Activated B cell treated with CpG ODN at 0.5 μM for 24 hours (primary cell): ENCODE measurements around the gene PRKN. TPM values are rescaled to one million over a fixed set of nuclear protein-coding genes. Genes with fewer than 3 reads are reported as not detected.

ENCODE experiments used
- ATAC-seq: fragments of 200-7000 bp; cut with Tn5 transposase; one replicate; pipeline ENCODE4 v1.10.0; 2021; ENCODE audit warnings: low read depth, mild to moderate bottlenecking, moderate library complexity
- CTCF ChIA-PET: fragments of 350-600 bp; sonication (Branson Sonifier 250); formaldehyde crosslinking; loops from one replicate; lab custom pipeline; 2021; ENCODE audit warnings: antibody characterized with exemption; lab: Charles Lee
- POLR2A ChIA-PET: fragments of 350-600 bp; sonication (Branson Sonifier 250); formaldehyde crosslinking; loops from one replicate; lab custom pipeline; 2021; ENCODE audit warnings: antibody characterized with exemption; lab: Charles Lee
- DNase-seq: peaks from one replicate; pipeline ENCODE4 v3.0.0; 2022
- H3K27ac Mint-ChIP-seq: one replicate; pipeline ENCODE4 v1.8.0; 2020; ENCODE audit warnings: mixed read lengths
- H3K27me3 Mint-ChIP-seq: one replicate; pipeline ENCODE4 v1.8.0; 2021; ENCODE audit warnings: mixed read lengths
- H3K36me3 Mint-ChIP-seq: one replicate; pipeline ENCODE4 v1.8.0; 2021; ENCODE audit warnings: low read depth, mixed read lengths
- H3K4me1 Mint-ChIP-seq: one replicate; pipeline ENCODE4 v1.8.0; 2021; ENCODE audit warnings: mixed read lengths
- H3K4me3 Mint-ChIP-seq: one replicate; pipeline ENCODE4 v1.8.0; 2020; ENCODE audit warnings: mild to moderate bottlenecking, mixed read lengths
- H3K9me3 Mint-ChIP-seq: one replicate; pipeline ENCODE4 v1.8.0; 2020; ENCODE audit warnings: mixed read lengths
- intact Hi-C: fragments of 100-400 bp; cut with micrococcal nuclease; formaldehyde crosslinking; loops from one replicate; pipeline ENCODE4 v1.15.1; 2024
- total RNA-seq: library from RNA; stranded (reverse); gene quantifications from 2 replicates; pipeline ENCODE4 v1.2.3, GENCODE V29; 2022
- TF ChIP-seq, protein P1 (sequence below): fragments of 200-600 bp; IDR thresholded peaks from one replicate; pipeline ENCODE4 v1.8.0; 2022; ENCODE audit warnings: antibody characterized with exemption, mild to moderate bottlenecking

Gene PRKN
- total RNA-seq, 1 donor from 2014 or later, result 2.3 TPM

DNA sequence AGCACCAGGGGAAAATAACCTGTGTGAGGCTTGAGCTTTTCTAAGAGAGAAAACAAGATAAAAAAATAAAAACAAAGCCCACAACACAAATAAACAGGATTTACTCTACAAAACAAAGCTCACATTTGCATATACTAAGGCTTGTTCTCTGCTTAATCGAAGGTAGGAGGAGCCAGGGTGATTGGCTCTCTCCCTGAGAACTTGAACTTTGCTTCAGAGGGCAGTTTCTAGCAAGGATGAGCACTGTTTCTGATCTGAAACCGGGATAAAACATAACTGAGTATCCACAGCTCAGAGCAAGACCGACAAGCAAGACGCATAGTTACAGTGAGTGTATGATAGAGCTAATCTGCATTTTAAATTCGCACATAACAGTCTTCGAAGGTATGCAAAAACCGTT, 200.6 kb downstream of the PRKN start:
- intact Hi-C loops, result no loop called here
- no peaks in the 10 kb centered on the region for H3K4me1 Mint-ChIP-seq

DNA sequence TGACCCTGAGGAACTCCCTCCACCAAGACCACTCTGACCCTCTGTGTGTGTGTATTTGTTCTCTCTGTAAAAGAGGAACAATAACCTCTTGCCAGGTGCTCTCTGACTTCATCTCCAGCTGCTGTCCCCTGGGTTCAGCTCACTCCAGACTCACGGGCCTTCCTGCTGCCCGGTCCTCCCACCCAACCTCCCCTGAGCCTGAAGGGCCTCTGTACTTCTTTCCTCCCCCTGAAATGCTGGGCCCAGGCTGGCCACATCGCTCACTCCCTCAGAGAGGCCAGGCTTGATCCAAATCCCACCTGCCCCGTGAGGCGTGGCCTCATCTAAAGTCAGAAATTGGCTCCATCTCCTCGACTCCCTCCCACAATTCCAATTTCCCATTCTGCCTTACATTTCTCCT, 202.4 kb downstream of the PRKN start:
- intact Hi-C loops, result no loop called here

More for the DNA sequence above, 200.6 kb downstream of the PRKN start:
- H3K27ac Mint-ChIP-seq, result no peak overlapping the region
- ATAC-seq, result no peak
- H3K4me3 Mint-ChIP-seq, result no peak overlapping the region
- no peaks in the 10 kb centered on the region for H3K36me3 Mint-ChIP-seq
- H3K27me3 Mint-ChIP-seq, result no peaks in the 10 kb centered on the region
- DNase-seq, result no peak
- TF ChIP-seq, protein P1, sequence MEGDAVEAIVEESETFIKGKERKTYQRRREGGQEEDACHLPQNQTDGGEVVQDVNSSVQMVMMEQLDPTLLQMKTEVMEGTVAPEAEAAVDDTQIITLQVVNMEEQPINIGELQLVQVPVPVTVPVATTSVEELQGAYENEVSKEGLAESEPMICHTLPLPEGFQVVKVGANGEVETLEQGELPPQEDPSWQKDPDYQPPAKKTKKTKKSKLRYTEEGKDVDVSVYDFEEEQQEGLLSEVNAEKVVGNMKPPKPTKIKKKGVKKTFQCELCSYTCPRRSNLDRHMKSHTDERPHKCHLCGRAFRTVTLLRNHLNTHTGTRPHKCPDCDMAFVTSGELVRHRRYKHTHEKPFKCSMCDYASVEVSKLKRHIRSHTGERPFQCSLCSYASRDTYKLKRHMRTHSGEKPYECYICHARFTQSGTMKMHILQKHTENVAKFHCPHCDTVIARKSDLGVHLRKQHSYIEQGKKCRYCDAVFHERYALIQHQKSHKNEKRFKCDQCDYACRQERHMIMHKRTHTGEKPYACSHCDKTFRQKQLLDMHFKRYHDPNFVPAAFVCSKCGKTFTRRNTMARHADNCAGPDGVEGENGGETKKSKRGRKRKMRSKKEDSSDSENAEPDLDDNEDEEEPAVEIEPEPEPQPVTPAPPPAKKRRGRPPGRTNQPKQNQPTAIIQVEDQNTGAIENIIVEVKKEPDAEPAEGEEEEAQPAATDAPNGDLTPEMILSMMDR, result no peak
- peaks cover 4% of the 10 kb centered on the region for H3K9me3 Mint-ChIP-seq
- ChIA-PET POLR2A (no interaction called here), CTCF (no interaction called here)

DNA sequence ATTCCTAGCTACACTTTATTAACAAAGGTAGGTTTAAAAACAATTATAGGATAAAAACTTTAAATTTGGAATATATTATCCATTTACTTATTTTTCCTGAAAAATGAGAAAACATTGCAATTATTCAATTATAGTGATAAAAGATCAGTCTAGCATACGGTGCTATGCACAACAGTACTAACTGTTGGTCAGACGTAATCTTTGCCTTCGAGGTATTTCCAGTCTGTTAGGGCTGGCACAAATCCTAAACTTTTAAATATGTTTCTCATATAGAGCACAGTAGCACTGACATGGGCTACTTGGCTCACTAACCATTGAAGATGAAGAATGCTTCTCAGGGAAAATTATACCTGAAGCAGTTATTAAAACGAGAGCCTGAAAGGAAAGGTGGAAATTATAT, 214.8 kb downstream of the PRKN start:
- ChIA-PET CTCF (no interaction called here), POLR2A (no interaction called here)
- intact Hi-C loops, result no loop called here
- H3K9me3 Mint-ChIP-seq, result peaks cover 2% of the 10 kb centered on the region
- H3K27ac Mint-ChIP-seq, result no peak overlapping the region
- ATAC-seq (no peak), DNase-seq (no peak)
- no peaks in the 10 kb centered on the region for H3K36me3 Mint-ChIP-seq
- TF ChIP-seq, protein P1, result no peak
- H3K4me1 Mint-ChIP-seq, result no peaks in the 10 kb centered on the region
- no peak overlapping the region for H3K4me3 Mint-ChIP-seq
- H3K27me3 Mint-ChIP-seq, result no peaks in the 10 kb centered on the region

More for the DNA sequence above, 202.4 kb downstream of the PRKN start:
- Mint-ChIP-seq H3K9me3 (peaks cover 2% of the 10 kb centered on the region), H3K27ac (no peak overlapping the region), H3K4me1 (no peaks in the 10 kb centered on the region), H3K36me3 (no peaks in the 10 kb centered on the region), H3K4me3 (no peak overlapping the region), H3K27me3 (no peaks in the 10 kb centered on the region)
- CTCF ChIA-PET, result no interaction called here
- no peak for DNase-seq
- TF ChIP-seq, protein P1, result no peak
- POLR2A ChIA-PET, result no interaction called here
- ATAC-seq, result no peak

DNA sequence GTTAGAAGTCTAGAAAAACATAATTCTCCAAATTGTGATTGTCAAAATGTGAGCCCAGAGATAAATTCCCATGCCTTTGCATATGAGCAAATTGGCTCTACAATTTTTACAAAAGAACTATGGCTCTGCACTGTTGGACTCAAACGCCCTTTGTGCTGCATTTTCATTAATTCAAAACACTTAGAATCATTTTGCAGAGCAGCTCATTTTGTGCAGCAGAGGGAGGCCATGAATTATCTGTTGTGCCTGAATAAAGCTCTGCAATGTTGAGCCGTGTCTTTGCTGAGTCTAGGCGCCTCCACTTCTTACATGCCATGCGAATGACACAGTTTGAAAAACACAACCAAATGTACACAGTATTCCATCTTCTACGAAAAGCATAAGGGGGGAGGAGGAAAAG, 230.2 kb downstream of the PRKN start:
- TF ChIP-seq, protein P1, result no peak
- Mint-ChIP-seq H3K36me3 (no peaks in the 10 kb centered on the region), H3K27ac (no peak overlapping the region), H3K4me3 (no peak overlapping the region), H3K27me3 (no peaks in the 10 kb centered on the region), H3K4me1 (no peaks in the 10 kb centered on the region), H3K9me3 (peaks cover 8% of the 10 kb centered on the region)
- CTCF ChIA-PET, result no interaction called here
- POLR2A ChIA-PET, result no interaction called here
- intact Hi-C loops, result no loop called here
- ATAC-seq (no peak), DNase-seq (no peak)

DNA sequence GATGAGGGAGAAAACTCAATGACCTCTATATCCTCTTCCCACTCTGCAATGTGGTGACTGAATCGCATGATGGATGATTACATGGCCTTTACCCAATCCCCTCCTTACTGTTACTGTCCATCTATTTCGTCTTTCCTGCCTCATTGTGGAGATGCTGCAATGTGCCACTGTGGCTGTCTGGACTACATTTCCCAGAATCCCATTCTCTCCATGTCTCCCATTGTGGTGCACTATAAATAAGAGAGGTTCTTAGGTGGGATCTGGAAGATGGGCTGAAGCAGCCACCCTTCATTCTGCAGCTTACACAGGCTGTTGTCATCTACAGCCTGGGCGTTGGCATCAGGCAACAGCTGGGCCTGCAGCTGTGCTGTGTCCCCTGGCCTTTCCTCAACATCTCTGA, 233.6 kb downstream of the PRKN start:
- Mint-ChIP-seq H3K27ac (no peak overlapping the region), H3K9me3 (peaks cover 13% of the 10 kb centered on the region), H3K27me3 (no peaks in the 10 kb centered on the region), H3K4me1 (no peaks in the 10 kb centered on the region), H3K4me3 (no peak overlapping the region), H3K36me3 (no peaks in the 10 kb centered on the region)
- TF ChIP-seq, protein P1, result no peak
- DNase-seq, result no peak
- intact Hi-C loops, result no loop called here
- no peak for ATAC-seq
- ChIA-PET CTCF (no interaction called here), POLR2A (no interaction called here)
